Neural cell (in vitro differentiated cells): Measurements from ENCODE around the gene TAF1C. TPM values are rescaled to one million over a fixed set of nuclear protein-coding genes. Genes with fewer than 3 reads are reported as not detected.

Source experiments
- H2AFZ ChIP-seq: fragments of 200-600, 300-800 bp; sonication (generic), shearing (Covaris generic); 2 replicates; pipeline ENCODE4 v1.6.0; 2014; ENCODE audit warnings: low read depth, mild to moderate bottlenecking, antibody characterized with exemption, low read length, moderate library complexity
- H3F3A ChIP-seq: fragments of 200-600 bp; shearing (Covaris generic); 2 replicates; pipeline ENCODE4 v1.6.1; 2016; ENCODE audit warnings: mild to moderate bottlenecking, moderate library complexity, mixed read lengths, antibody characterized with exemption, low read length; ENCODE audit not compliant: insufficient read depth, poor library complexity, severe bottlenecking
- H3K27ac ChIP-seq: fragments of 200-600, 300-800 bp; sonication (generic), shearing (Covaris generic); 2 replicates; pipeline ENCODE4 v1.5.1; 2014; ENCODE audit warnings: mild to moderate bottlenecking, low read length, moderate library complexity
- H3K27me3 ChIP-seq: fragments of 300-800, 200-600 bp; sonication (generic), shearing (Covaris generic); 2 replicates; pipeline ENCODE4 v1.6.0; 2014; ENCODE audit warnings: mild to moderate bottlenecking, low read depth, low read length, moderate library complexity; ENCODE audit not compliant: insufficient read depth
- H3K36me3 ChIP-seq: fragments of 300-800, 200-600 bp; sonication (generic), shearing (Covaris generic); 2 replicates; pipeline ENCODE4 v1.5.1; 2014; ENCODE audit warnings: mild to moderate bottlenecking, antibody characterized with exemption, low read length, moderate library complexity; ENCODE audit not compliant: insufficient read depth
- H3K4me2 ChIP-seq: fragments of 300-800, 200-600 bp; sonication (generic), shearing (Covaris generic); 2 replicates; pipeline ENCODE4 v1.6.0; 2014; ENCODE audit warnings: mild to moderate bottlenecking, low read length
- H3K4me3 ChIP-seq: fragments of 300-800, 200-600 bp; sonication (generic), shearing (Covaris generic); 2 replicates; pipeline ENCODE4 v1.5.1; 2014; ENCODE audit warnings: mild to moderate bottlenecking, low read length, moderate library complexity
- H3K79me2 ChIP-seq: fragments of 200-600 bp; shearing (Covaris generic); replicated peaks from 2 replicates; pipeline ENCODE4 v1.6.0; 2014; ENCODE audit warnings: mild to moderate bottlenecking, low read length, moderate library complexity; ENCODE audit not compliant: insufficient read depth
- H3K9ac ChIP-seq: fragments of 300-800, 200-600 bp; sonication (generic), shearing (Covaris generic); 2 replicates; pipeline ENCODE4 v1.6.1; 2016; ENCODE audit warnings: mild to moderate bottlenecking, low read length, mixed read lengths
- H3K9me2 ChIP-seq: fragments of 200-600 bp; shearing (Covaris generic); 2 replicates; pipeline ENCODE4 v1.6.1; 2016; ENCODE audit warnings: mild to moderate bottlenecking, low read length, mixed read lengths; ENCODE audit not compliant: insufficient read depth
- H3K9me3 ChIP-seq: fragments of 200-600, 300-800 bp; sonication (generic), shearing (Covaris generic); 2 replicates; pipeline ENCODE4 v1.6.1; 2016; ENCODE audit warnings: mild to moderate bottlenecking, mixed run types, low read length, moderate library complexity, mixed read lengths
- H4K20me1 ChIP-seq: fragments of 200-600 bp; shearing (Covaris generic); 2 replicates; pipeline ENCODE4 v1.6.1; 2016; ENCODE audit warnings: mild to moderate bottlenecking, mixed run types; ENCODE audit not compliant: insufficient read depth
- EP300 ChIP-seq: fragments of 450-650 bp; conservative IDR thresholded peaks from 2 replicates; pipeline ENCODE4 v1.6.1; 2014; ENCODE audit warnings: antibody characterized with exemption, mild to moderate bottlenecking, moderate library complexity; ENCODE audit not compliant: poor library complexity, severe bottlenecking
- EZH2 ChIP-seq: fragments of 200-600, 300-800 bp; shearing (Covaris generic), sonication (generic); IDR thresholded peaks from 2 replicates; pipeline ENCODE4 v1.6.1; 2014; ENCODE audit warnings: antibody characterized with exemption, low read length, borderline replicate concordance, mild to moderate bottlenecking; ENCODE audit not compliant: insufficient read depth, poor library complexity, severe bottlenecking
- MXI1 ChIP-seq: fragments of 450-650 bp; conservative IDR thresholded peaks from 2 replicates; pipeline ENCODE4 v1.6.1; 2014; ENCODE audit warnings: antibody characterized with exemption, mild to moderate bottlenecking; ENCODE audit not compliant: poor library complexity, severe bottlenecking
- POLR2AphosphoS5 ChIP-seq: IDR thresholded peaks from 2 replicates; pipeline ENCODE4 v1.6.1; 2012
- RAD21 ChIP-seq: fragments of 450-650 bp; conservative IDR thresholded peaks from 2 replicates; pipeline ENCODE4 v1.6.1; 2014; ENCODE audit warnings: antibody characterized with exemption, mild to moderate bottlenecking, moderate library complexity
- SMC3 ChIP-seq: fragments of 450-650 bp; conservative IDR thresholded peaks from 2 replicates; pipeline ENCODE4 v1.6.1; 2014; ENCODE audit warnings: antibody characterized with exemption, mild to moderate bottlenecking, moderate library complexity; ENCODE audit not compliant: poor library complexity
- TAF1 ChIP-seq: IDR thresholded peaks from 2 replicates; pipeline ENCODE4 v1.6.1; 2012; ENCODE audit warnings: low read depth
- polyA plus RNA-seq: library from polyadenylated mRNA; depleted of rRNA; stranded (reverse); fragments of >200 nt; gene quantifications from 2 replicates; pipeline ENCODE4 v1.2.3, GENCODE V29; 2014
- TF ChIP-seq, protein P1 (sequence below): fragments of 450-650 bp; IDR thresholded peaks from 2 replicates; pipeline ENCODE4 v1.5.1; 2014; ENCODE audit warnings: antibody characterized with exemption, mild to moderate bottlenecking, moderate library complexity; ENCODE audit not compliant: poor library complexity, severe bottlenecking
- TF ChIP-seq, protein P2 (sequence below): IDR thresholded peaks from 2 replicates; pipeline ENCODE4 v1.6.1; 2012; ENCODE audit warnings: borderline replicate concordance

The TAF1C gene
- polyA plus RNA-seq, 1 donor from 2014 or later: 25.5 TPM

- no peaks in the 10 kb centered on the region for H3K27me3 ChIP-seq
- H4K20me1 ChIP-seq: no peaks in the 10 kb centered on the region
- no peaks in the 10 kb centered on the region for H3K9me3 ChIP-seq
- H3K4me2 ChIP-seq: no peak overlapping the region
- H3K36me3 ChIP-seq: no peaks in the 10 kb centered on the region
- no peak overlapping the region for H3K4me3 ChIP-seq
- H3K9ac ChIP-seq: peak overlapping the region; percentile 9
- no peak overlapping the region for H3K27ac ChIP-seq
- no peaks in the 10 kb centered on the region for H3F3A ChIP-seq
- TF ChIP-seq, protein P1, sequence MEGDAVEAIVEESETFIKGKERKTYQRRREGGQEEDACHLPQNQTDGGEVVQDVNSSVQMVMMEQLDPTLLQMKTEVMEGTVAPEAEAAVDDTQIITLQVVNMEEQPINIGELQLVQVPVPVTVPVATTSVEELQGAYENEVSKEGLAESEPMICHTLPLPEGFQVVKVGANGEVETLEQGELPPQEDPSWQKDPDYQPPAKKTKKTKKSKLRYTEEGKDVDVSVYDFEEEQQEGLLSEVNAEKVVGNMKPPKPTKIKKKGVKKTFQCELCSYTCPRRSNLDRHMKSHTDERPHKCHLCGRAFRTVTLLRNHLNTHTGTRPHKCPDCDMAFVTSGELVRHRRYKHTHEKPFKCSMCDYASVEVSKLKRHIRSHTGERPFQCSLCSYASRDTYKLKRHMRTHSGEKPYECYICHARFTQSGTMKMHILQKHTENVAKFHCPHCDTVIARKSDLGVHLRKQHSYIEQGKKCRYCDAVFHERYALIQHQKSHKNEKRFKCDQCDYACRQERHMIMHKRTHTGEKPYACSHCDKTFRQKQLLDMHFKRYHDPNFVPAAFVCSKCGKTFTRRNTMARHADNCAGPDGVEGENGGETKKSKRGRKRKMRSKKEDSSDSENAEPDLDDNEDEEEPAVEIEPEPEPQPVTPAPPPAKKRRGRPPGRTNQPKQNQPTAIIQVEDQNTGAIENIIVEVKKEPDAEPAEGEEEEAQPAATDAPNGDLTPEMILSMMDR: peak; percentile 88
- TF ChIP-seq POLR2AphosphoS5 (no peak), RAD21 (peak; percentile 82), MXI1 (peak; percentile 51), EP300 (no peak), SMC3 (peak; percentile 79), EZH2 (no peak)
- no peak overlapping the region for H2AFZ ChIP-seq
- H3K79me2 ChIP-seq: no peaks in the 10 kb centered on the region
- no peaks in the 10 kb centered on the region for H3K9me2 ChIP-seq
Observed at GRCh38 chr16:84175350-84176081, 11.3 kb downstream of the TAF1C start.

DNA sequence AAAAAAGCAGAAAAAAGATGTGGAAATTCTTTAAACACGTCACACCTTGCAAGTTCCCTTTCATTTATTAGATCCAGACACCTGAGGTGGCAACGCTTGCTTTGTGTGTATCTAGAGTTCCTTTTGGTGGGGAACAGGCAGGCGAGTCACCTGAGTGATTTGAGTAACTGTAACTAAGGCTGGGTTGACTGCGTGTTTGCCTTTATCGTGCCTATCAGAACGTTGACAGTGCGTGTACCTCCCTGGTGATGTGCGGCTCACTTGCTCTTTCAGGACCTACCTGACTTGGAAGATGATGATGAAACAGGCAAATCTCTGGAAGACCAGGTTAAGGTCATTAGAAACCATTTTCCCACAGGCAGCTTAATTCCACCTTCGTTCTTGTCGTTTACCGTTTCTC lies 12.5 kb downstream of the TAF1C start:
- H3K36me3 ChIP-seq: no peaks in the 10 kb centered on the region
- TF ChIP-seq TAF1: no peak
- TF ChIP-seq, protein P1: no peak
- no peak for TF ChIP-seq EZH2
- TF ChIP-seq MXI1: no peak
- no peak for TF ChIP-seq RAD21
- no peaks in the 10 kb centered on the region for H3K79me2 ChIP-seq

GRCh38 chr16:84169765-84170310 lies 17.0 kb downstream of the TAF1C start:
- H3K9ac ChIP-seq: no peak overlapping the region
- H3K36me3 ChIP-seq: no peaks in the 10 kb centered on the region
- no peaks in the 10 kb centered on the region for H3K9me2 ChIP-seq
- no peak overlapping the region for H3K4me2 ChIP-seq
- no peak overlapping the region for H2AFZ ChIP-seq
- H3K27me3 ChIP-seq: no peaks in the 10 kb centered on the region
- no peaks in the 10 kb centered on the region for H3F3A ChIP-seq
- H3K27ac ChIP-seq: no peak overlapping the region
- TF ChIP-seq RAD21 (no peak), POLR2AphosphoS5 (no peak)
- TF ChIP-seq, protein P2, sequence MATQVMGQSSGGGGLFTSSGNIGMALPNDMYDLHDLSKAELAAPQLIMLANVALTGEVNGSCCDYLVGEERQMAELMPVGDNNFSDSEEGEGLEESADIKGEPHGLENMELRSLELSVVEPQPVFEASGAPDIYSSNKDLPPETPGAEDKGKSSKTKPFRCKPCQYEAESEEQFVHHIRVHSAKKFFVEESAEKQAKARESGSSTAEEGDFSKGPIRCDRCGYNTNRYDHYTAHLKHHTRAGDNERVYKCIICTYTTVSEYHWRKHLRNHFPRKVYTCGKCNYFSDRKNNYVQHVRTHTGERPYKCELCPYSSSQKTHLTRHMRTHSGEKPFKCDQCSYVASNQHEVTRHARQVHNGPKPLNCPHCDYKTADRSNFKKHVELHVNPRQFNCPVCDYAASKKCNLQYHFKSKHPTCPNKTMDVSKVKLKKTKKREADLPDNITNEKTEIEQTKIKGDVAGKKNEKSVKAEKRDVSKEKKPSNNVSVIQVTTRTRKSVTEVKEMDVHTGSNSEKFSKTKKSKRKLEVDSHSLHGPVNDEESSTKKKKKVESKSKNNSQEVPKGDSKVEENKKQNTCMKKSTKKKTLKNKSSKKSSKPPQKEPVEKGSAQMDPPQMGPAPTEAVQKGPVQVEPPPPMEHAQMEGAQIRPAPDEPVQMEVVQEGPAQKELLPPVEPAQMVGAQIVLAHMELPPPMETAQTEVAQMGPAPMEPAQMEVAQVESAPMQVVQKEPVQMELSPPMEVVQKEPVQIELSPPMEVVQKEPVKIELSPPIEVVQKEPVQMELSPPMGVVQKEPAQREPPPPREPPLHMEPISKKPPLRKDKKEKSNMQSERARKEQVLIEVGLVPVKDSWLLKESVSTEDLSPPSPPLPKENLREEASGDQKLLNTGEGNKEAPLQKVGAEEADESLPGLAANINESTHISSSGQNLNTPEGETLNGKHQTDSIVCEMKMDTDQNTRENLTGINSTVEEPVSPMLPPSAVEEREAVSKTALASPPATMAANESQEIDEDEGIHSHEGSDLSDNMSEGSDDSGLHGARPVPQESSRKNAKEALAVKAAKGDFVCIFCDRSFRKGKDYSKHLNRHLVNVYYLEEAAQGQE: no peak
- no peak overlapping the region for H3K4me3 ChIP-seq
- no peaks in the 10 kb centered on the region for H3K79me2 ChIP-seq
- H3K9me3 ChIP-seq: no peaks in the 10 kb centered on the region
- no peaks in the 10 kb centered on the region for H4K20me1 ChIP-seq

More for the DNA sequence above, 12.5 kb downstream of the TAF1C start:
- H3F3A ChIP-seq: no peaks in the 10 kb centered on the region
- no peaks in the 10 kb centered on the region for H4K20me1 ChIP-seq
- no peak overlapping the region for H3K27ac ChIP-seq
- H3K9me3 ChIP-seq: no peaks in the 10 kb centered on the region
- H3K27me3 ChIP-seq: no peaks in the 10 kb centered on the region
- H3K9me2 ChIP-seq: no peaks in the 10 kb centered on the region
- H3K9ac ChIP-seq: no peak overlapping the region
- H2AFZ ChIP-seq: no peak overlapping the region
- no peak overlapping the region for H3K4me3 ChIP-seq
- no peak overlapping the region for H3K4me2 ChIP-seq
